Posterior cingulate gyrus (tissue), 11 donors: ENCODE measurements around the gene CELA2B.
"Not testable (repeated sequence)": the region's sequence is repeated elsewhere in the genome, so short reads cannot be mapped to it uniquely, and the experiment has no call there.

Experiments used
- DNase-seq, 10 donors: peaks; one replicate each; pipeline versions ENCODE4 v3.0.0 to v3.0.0-alpha.2; 2020 to 2021; ENCODE audit warnings: mixed read lengths in 3 of 10
- intact Hi-C: fragments of 100-400 bp; cut with DNase I; formaldehyde crosslinking; loops from one replicate; pipeline ENCODE4 v1.15.1; 2023

The CELA2B gene

DNA sequence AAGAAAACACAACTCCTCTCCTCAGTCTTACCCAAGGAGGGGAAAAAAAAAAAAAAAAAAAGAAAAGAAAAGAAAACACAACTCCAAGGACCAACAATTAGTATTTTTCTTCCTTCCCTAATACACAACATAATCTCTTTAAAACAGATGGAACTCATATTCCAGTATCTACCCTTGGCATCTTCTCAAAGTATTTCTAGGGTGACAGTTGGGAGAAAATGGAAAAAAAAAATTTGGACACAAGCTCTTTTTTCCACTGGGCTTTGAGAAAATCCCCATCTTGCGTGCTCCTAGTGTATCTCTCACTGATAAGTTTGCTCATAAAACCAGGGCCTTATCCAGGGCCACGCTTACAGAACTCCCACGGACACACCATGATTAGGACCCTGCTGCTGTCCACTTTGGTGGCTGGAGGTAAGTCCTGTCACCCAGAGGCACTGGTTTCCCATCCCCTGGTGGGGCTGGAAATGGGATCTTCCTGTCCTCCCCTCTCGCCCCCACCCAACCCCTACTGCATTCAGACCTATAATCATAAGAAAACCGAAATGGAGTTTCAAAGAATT is at the start of gene CELA2B:
Gene CELA2B (plus strand): TSS at position 353 of the 563 bp plus-strand sequence. CDS start 22 bp downstream, at position 375.
- intact Hi-C loops: no loop called here
- peak in 1 of 10 donors; percentile 14 for DNase-seq

DNA sequence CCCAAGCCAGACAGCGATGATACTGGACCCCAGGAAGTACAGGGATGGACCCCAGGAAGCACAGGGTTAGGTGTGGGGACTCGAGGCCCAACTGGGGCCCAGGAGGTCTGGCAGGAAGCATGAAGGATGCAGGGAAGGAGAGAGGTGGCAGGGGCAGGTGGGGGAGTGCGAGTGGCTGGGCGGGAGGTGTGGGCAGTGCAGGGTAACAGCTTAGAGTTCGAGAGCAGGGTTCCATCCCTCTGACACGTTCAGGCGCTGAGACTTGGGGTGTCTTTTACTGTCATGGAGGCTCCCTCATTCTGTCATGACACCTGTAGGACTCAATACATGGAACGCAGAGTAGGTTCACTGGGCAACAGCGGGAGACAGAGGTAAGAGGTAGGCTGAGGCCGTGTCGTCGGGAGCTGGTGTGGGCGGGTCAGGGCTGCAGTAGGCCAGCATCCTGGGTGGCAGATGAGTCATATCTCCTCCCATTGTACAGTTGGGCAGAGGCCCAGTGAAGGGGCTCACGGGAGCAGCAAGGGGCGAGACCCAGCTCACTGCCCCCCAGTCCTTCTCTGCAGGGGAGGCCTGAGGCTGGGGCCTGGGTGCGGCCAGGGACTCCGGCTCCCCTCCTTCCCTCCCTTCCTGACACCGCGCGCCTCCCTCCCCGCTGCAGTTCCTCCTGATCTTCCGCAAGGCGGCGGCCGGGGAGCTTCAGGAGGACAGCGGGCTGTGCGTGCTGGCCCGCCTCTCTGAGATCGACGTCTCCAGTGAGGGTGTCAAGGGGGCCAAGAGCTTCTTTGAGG is 49.2 kb upstream of the CELA2B start:
- intact Hi-C loops: no loop called here
- peak in 4 of 10 donors; percentile 56 to 93 (median 90) for DNase-seq

DNA sequence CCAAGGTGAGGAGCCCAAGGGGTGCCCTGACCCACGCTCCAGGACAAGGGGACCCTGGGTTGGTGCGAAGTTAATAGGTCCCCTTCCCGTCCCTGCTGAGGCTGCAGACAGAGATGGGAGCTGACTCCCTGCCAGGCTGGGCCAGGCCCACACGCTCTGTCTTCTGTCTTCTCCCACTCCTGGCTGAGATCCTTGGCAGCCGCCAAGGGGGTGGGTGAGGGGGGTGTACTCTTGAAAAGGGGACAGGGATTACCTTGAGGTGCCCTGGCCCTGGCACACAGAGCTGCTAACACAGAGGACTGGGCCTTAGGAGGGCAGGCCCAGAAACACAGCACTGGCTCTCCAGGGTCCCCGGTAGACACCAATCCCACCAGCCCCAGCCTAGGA is 48.6 kb upstream of the CELA2B start:
- no peak for DNase-seq
- intact Hi-C loops: no loop called here

DNA sequence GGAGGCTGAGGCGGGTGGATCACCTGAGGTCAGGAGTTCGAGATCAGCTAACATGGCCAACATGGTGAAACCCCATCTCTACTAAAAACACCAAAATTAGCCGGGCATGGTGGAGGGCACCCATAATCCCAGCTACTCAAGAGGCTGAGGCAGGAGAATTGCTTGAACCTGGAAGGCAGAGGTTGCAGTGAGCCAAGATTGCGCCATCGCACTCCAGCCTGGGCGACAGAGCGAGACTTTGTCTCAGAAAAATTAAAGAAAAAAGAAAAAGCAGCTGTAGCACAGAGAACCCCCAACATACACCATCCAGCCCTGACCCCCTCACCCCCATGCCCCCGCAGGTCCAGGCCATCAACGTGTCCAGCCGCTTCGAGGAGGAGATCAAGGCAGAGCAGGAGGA is 47.7 kb upstream of the CELA2B start:
- intact Hi-C loops, DNase-seq: not testable (repeated sequence)

DNA sequence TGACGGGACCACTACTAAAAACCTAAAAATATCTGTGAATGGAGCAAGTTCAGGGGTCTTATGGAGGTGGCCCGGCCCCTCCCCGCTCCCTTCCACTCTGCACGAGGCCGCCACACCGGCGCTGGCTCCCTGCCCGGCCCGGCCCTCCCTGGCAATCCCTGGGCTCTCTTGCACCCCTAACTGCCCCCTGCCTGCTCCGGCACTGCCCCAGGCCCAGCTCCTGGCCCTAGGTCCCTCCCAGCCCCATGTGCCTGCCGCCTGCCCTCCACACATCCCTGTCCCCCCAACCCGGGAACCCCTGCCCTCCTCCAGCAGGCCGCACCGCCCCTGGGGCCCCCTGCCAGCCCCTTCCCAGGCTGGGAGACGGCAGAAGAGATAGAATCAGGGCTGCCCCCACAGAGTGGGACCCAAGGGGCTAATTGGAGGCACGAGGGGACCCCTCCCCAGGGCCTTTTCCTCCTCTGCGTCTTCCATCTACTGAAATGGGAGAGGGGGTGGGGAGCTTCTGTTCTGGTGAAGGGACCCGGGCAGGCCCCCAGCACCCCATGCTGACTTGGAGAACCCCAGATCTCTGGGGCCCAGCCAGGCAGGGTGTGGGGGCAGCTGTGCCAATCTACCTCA is 47.0 kb upstream of the CELA2B start:
- peak in 2 of 10 donors; percentile 53 to 76 for DNase-seq
- intact Hi-C loops: no loop called here

DNA sequence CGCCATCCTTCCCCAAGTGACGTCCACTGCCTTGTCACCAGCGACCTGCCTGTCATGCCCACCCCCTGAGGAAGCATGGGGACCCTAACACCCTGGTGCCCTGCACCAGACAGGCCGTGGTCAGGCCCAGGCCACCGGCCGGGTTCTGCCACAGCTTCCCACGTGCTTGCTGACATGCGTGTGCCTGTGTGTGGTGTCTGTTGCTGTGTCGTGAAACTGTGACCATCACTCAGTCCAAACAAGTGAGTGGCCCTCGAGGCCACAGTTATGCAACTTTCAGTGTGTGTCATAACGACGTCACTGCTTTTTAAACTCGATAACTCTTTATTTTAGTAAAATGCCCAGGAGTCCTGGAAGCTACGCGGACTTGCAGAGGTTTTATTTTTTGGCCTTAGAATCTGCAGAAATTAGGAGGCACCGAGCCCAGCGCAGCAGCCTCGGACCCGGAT is 46.2 kb upstream of the CELA2B start:
- intact Hi-C loops: loop anchor here (10.0 kb wide), 1 partner anchor 275 kb away; the partner anchor contains the start of gene TMEM51
- peak in 1 of 10 donors; percentile 70 for DNase-seq

DNA sequence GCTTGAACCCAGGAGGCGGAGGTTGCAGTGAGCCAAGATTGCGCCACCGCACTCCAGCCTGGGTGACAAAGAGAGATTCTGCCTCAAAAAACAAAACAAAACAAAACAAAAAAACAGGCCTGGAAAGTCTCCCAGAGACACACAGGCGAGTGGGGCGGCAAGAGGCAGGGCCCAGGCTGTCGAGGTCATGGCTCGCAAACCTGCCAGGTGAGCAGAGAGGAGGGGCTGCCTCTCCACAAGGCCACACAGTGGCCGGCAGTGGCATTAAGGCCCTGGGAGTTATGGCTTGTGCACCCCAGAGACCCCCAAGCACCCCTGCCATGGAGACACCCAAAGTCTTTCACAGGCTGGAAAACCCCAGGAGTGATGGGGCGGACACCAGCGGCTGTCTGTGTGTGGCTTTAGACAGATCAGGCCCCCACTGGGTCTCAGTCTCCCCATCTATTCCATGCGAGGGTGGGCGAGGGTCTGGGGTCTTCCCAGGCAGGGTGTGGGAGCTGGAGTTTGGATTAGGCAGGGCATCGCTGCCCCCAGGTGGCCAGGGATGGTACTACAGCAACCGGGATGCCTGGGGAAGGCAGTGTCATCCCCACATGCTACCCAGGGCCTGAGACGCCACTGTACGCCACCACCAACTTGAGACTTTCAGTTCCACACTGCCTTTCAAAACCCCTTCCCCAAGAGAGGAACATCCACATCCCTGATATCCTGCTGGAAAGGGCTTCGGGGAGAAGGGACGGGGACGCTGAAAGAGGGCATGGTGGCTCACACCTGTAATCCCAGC is 44.9 kb upstream of the CELA2B start:
- intact Hi-C loops: loop anchor here (1.0 to 10.0 kb wide), 2 partner anchors 108 to 276 kb away; partner anchors contain the start of gene TMEM51
- DNase-seq: peak; percentile 54 to 97 (median 83)

DNA sequence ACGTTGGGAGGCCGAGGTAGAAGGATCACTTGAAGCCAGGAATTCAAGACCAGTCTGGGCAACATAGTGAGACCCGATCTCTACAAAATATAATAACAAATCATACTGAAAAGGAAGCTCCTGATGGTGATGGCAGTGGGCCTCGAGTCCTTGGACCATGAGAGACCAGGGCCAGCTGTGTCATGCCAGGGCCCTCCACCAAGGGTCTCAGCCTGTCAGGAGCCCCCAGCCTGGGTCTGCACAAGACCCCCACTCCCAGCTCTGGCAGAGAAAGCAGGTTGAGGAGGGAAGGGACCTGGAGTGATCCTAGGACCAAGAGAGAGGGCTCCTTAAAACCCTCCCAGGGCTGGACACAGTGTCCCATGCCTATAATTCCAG is 44.3 kb upstream of the CELA2B start:
- intact Hi-C loops: loop anchor here (1.0 to 10.0 kb wide), 2 partner anchors 108 to 277 kb away; partner anchors contain the start of gene TMEM51
- no peak for DNase-seq

DNA sequence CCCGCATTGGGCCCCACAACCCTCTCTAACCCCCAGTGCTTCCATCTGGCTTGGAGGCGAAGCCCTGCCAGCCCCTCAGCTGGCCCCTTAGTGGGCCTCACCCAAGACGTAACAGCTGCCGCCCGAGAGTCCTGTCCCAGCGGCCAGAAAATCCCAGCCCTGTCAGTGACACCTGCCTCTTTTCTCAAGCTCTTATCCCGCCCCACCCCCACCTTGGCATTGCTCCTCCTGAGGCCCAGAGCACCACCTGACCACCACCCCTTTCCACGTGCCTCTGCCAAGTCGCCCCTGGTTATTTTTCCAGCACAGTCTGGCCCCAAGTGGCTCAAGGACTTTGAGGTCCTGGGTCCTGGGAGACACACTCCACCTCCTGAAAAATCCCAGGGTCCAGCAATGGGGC is 43.6 kb upstream of the CELA2B start:
- intact Hi-C loops: loop anchor here (10.0 kb wide), 1 partner anchor 278 kb away; the partner anchor contains the start of gene TMEM51

DNA sequence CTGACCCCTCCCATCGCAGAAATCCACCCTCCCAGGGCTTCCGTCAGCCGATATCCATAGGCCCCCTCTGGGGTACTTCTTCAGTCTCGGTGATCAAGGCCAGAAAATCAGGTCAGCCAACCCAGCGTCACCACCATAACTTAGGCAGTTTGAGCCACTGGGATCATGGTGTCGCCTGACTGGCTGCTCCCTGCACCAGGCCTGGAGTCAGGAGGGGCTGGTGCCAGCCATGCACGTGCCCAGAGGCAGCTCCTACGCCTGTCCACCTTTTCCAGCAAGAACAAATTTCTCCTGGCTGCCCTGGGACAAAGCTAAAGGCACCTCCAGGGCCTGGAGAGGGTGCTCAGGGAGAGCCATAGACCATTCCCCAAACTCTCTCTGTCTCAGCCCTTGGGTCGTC is 42.4 kb upstream of the CELA2B start:
- intact Hi-C loops: loop anchor here (10.0 kb wide), 1 partner anchor 279 kb away; the partner anchor contains the start of gene TMEM51
- peak in 1 of 10 donors; percentile 7 for DNase-seq

More for the DNA sequence above, 43.6 kb upstream of the CELA2B start:
- DNase-seq: peak in 2 of 10 donors; percentile 43 to 59

DNA sequence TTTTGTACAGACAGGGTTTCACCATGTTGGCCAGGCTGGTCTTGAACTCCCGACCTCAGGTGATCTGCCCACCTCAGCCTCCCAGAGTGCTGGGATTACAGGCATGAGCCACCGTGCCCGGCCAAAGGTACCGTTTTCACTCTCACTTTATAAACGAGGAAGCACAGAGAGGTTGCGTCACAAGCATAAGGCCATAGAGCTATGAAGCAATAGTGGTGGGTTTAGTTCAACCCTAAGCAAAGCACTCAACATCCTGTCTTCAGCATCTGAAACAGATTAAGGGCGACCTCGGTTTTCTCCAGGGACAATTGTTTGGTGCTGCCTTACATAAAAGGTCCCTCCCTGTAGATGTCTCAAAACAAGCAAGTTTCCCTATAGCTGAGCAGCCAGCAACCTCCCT is 41.2 kb upstream of the CELA2B start:
- not testable (repeated sequence) for DNase-seq
- intact Hi-C loops: loop anchor here (10.0 kb wide), 1 partner anchor 280 kb away; the partner anchor contains the start of gene TMEM51

DNA sequence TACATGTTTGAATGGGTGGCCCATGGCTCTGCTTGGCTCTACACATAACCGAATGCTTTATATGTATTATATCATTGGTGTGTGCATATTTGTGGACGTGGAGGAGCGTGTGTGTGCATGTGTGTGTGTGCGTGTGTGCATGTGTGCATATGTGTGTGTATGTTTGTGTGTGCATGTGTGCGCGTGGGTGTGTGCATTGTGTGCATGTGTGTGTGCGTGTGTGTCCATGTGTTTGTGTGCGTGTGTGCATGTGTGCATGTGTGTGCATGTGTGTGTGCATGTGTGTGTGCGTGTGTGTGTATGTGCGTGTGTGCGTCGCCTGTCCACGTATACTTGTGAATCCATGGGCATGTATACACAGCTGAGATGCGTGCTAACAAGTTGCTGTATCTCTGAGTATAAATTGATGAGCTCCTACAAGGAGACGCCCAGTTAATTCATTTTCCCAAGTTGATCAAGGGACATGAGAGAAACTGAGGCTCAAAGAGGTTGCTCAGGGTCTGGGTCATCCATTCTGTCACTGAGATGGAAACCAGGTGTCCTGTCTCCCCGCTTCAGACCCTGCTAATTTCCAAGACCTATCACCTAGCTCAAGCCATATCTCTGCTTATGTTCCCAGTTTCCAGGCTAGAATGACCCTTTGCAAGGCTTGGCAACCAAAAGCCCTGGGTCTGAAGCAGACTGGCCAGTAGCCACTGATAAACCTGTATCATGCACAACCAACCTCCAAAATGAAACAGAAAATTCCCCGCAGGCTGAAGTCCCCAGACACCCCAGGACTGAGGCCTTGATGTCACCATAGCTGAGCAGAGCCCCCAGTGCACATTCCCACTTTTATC is 40.4 kb upstream of the CELA2B start:
- intact Hi-C loops: loop anchor here (10.0 kb wide), 1 partner anchor 281 kb away; the partner anchor contains the start of gene TMEM51
- DNase-seq: peak in 1 of 10 donors; percentile 16

DNA sequence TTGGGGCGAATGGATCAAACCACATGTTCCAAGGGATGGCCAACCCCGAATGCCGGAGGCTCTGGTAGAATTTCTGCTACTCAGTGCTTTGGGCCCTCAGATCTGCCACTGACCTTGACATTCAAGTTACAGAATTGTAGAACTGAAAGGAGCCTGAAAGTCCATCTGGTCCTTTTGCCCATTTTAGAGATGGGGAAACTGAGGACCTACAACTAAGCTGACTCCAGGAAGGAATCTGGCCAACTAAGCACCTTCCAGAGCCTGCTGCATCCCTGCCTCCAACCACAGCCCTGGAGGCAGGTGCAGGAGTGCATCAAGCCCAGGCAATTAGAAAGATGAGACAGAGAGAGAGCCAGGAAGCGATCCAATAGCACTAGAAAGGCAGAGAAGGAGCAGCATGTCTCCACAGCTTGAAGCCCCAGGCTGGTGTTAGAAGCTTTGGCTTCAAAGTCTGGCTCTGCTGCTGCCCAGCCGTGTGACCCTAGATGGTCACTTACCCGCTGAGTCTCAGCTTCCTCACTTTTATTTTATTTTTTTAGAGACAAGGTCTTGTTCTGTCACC is 38.9 kb upstream of the CELA2B start:
- intact Hi-C loops: loop anchor here (10.0 kb wide), 1 partner anchor 282 kb away; the partner anchor contains the start of gene TMEM51
- peak in 2 of 10 donors; percentile 20 to 53 for DNase-seq

DNA sequence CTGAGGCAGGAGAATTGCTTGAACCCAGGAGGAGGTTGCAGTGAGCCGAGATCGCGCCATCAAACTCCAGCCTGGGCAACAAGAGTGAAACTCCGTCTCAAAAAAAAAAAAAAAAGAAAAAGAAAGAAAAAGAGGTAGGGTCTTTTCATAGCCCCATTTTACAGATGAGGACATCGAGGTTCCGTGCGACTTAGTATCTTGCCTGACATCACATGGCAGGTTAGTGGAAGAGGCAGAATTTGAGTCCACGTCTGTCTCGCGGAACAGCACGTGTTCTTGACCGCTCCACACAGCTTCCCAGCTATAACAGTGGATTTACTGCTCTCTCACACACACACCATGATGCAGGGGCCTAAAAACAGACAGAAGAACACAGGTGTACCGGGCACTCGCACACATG is 36.6 kb upstream of the CELA2B start:
- peak in 1 of 10 donors; percentile 59 for DNase-seq
- intact Hi-C loops: loop anchor here (10.0 kb wide), 1 partner anchor 285 kb away; the partner anchor contains the start of gene TMEM51

DNA sequence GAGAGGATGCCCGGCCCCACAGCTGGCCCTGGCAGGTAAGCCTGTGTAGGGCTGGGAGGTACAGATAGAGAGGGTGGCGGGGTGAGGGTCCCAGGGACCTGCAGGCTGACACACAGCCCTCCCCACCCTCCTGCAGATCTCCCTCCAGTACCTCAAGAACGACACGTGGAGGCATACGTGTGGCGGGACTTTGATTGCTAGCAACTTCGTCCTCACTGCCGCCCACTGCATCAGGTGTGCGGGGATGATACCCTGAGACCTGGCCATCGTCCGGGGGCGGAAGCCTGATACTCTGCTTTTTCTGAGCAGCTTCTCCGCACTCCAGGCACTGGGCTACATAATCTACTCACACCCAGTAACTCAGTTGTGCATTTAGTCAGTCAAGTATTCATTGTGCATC is 35.5 kb upstream of the CELA2B start:
- intact Hi-C loops: no loop called here
- DNase-seq: peak in 1 of 10 donors; percentile 69

DNA sequence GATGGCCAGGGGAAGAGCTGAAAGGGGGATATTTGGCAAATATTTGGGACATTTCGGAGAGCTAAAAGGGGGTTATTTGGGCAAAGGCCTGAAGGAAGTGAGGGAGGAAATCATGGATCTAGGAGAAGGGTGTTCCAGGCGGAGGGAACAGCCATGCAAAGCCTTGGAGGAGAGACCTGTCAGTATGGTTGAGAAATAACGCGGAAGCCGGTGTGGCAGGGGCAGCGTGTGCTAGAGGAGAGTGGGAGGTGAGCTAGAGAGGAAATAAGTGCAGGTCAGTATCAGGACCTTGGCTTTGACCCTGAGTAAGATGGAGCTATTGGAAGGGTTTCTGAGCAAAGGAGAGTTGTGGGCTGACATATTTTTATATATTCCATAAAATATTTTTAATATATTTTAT is 34.7 kb upstream of the CELA2B start:
- intact Hi-C loops: no loop called here
- peak in 1 of 10 donors; percentile 22 for DNase-seq

DNA sequence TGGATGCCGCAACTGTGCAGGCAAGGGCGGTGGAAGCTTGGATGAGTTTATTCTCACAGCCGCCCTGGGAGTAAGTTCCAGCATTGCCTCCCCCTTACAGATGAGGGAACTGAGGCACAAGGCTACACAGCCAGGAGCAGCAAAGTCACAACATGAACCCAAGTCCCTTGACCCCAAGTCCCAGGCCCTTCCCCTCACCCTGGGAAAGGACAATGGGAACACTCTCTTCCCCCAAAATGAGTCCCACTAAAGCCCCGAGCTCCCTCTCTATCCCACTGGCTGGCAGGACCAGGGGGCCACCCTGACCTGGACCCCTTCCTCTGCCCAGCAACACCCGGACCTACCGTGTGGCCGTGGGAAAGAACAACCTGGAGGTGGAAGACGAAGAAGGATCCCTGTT is 33.8 kb upstream of the CELA2B start:
- intact Hi-C loops: no loop called here

DNA sequence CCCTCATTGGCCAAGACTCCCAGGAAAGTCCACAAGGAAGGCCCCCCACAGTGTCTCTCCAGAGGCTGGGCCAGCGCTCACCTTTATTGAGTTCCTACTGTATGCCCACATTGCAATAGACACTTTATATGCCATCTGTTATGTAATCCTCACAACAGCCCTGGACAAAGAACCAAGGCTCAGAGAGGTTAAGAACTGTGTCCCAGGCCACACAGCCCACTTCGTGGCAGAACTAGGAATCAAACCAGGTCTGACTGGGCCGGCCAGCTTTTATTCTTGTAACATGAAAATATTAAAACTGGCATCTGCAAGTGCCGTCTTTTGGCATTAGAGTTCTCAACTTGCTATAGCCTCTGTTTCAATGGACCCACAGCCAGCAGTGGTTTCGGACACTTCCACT is 33.1 kb upstream of the CELA2B start:
- intact Hi-C loops: no loop called here

More for the DNA sequence above, 33.8 kb upstream of the CELA2B start:
- DNase-seq: peak in 1 of 10 donors; percentile 4

More for the DNA sequence above, 33.1 kb upstream of the CELA2B start:
- DNase-seq: peak in 1 of 10 donors; percentile 27
